CD14-positive monocyte (primary cell): ENCODE measurements around the gene PPP1R3C. TPM values are rescaled to one million over a fixed set of nuclear protein-coding genes. Genes with fewer than 3 reads are reported as not detected.

Experiments
- DNase-seq, 3 donors: peaks; one replicate each; pipeline ENCODE4 v3.0.0-alpha.2; 2011 to 2022
- H2AFZ ChIP-seq: 2 replicates; pipeline ENCODE4 v1.6.0; 2012; ENCODE audit warnings: mild to moderate bottlenecking, low read depth, low read length, inconsistent platforms; ENCODE audit not compliant: insufficient read depth, poor library complexity, severe bottlenecking
- H3K27ac ChIP-seq, 2 donors: 1 replicate in 1 of 2; 2 replicates in 1 of 2; pipeline ENCODE4 v1.5.1; 2012 to 2013; ENCODE audit warnings: low read length in 2 of 2, control low read depth in 1 of 2, inconsistent platforms in 1 of 2, low read depth in 1 of 2, mild to moderate bottlenecking in 1 of 2
- H3K27me3 ChIP-seq, 2 donors: one replicate each; pipeline versions ENCODE4 v1.6.0 to v1.6.1; 2011 to 2013; ENCODE audit warnings: low read length in 2 of 2; ENCODE audit not compliant: control insufficient read depth in 2 of 2, insufficient read depth in 2 of 2
- H3K36me3 ChIP-seq, 2 donors: replicated peaks in 1 of 2; 1 replicate in 1 of 2; 2 replicates in 1 of 2; pipeline versions ENCODE4 v1.5.1 to v1.6.1; 2012 to 2013; ENCODE audit warnings: low read length in 2 of 2, control low read depth in 1 of 2, inconsistent platforms in 1 of 2, mild to moderate bottlenecking in 1 of 2; ENCODE audit not compliant: insufficient read depth in 2 of 2, control insufficient read depth in 1 of 2
- H3K4me1 ChIP-seq, 2 donors: 1 replicate in 1 of 2; 2 replicates in 1 of 2; pipeline versions ENCODE4 v1.5.1 to v1.6.1; 2012 to 2013; ENCODE audit warnings: low read length in 2 of 2, control low read depth in 1 of 2, inconsistent platforms in 1 of 2, mild to moderate bottlenecking in 1 of 2, moderate library complexity in 1 of 2; ENCODE audit not compliant: insufficient read depth in 2 of 2, control insufficient read depth in 1 of 2
- H3K4me2 ChIP-seq: replicated peaks from 2 replicates; pipeline ENCODE3; 2012; ENCODE audit warnings: low read length, moderate library complexity, mild to moderate bottlenecking; ENCODE audit not compliant: poor library complexity, severe bottlenecking; ENCODE audit errors: extremely low read depth
- H3K4me3 ChIP-seq, 3 experiments: fragments of 200-600 bp in 1 of 3; sonication (generic) in 1 of 3; replicated peaks in 1 of 3; 1 replicate in 2 of 3; 2 replicates in 1 of 3; pipeline ENCODE4 v1.5.1; 2011 to 2013; ENCODE audit warnings: low read length in 3 of 3, mild to moderate bottlenecking in 3 of 3, control low read depth in 2 of 3, low read depth in 2 of 3, inconsistent platforms in 1 of 3, moderate library complexity in 1 of 3
- H3K79me2 ChIP-seq: 2 replicates; pipeline ENCODE4 v1.6.0; 2012; ENCODE audit warnings: mild to moderate bottlenecking, control low read depth, inconsistent platforms, low read length, moderate library complexity; ENCODE audit not compliant: insufficient read depth
- H3K9ac ChIP-seq: 2 replicates; pipeline ENCODE4 v1.6.0; 2017; ENCODE audit warnings: low read length, mild to moderate bottlenecking; ENCODE audit not compliant: insufficient read depth, poor library complexity, severe bottlenecking
- H3K9me3 ChIP-seq, 2 donors: replicated peaks in 1 of 2; 1 replicate in 1 of 2; 2 replicates in 1 of 2; pipeline versions ENCODE4 v1.5.1 to v1.6.1; 2012 to 2013; ENCODE audit warnings: low read length in 2 of 2, control low read depth in 1 of 2; ENCODE audit not compliant: control insufficient read depth in 1 of 2, insufficient read depth in 1 of 2
- H4K20me1 ChIP-seq: 2 replicates; pipeline ENCODE4 v1.6.0; 2012; ENCODE audit warnings: mild to moderate bottlenecking, low read length, control low read depth, moderate library complexity; ENCODE audit not compliant: insufficient read depth
- H3K27ac Mint-ChIP-seq, 7 donors: one replicate each; pipeline ENCODE4 v1.8.0; 2020; ENCODE audit warnings: mild to moderate bottlenecking in 7 of 7, mixed read lengths in 7 of 7, moderate library complexity in 6 of 7, inconsistent platforms in 2 of 7
- H3K27me3 Mint-ChIP-seq, 3 donors: one replicate each; pipeline ENCODE4 v1.8.0; 2021 to 2022; ENCODE audit warnings: low read depth in 3 of 3, mild to moderate bottlenecking in 3 of 3, mixed read lengths in 3 of 3, moderate library complexity in 3 of 3, inconsistent platforms in 1 of 3
- H3K36me3 Mint-ChIP-seq, 2 donors: one replicate each; pipeline ENCODE4 v1.8.0; 2020; ENCODE audit warnings: mixed read lengths in 2 of 2, inconsistent platforms in 1 of 2, mild to moderate bottlenecking in 1 of 2
- H3K4me1 Mint-ChIP-seq: one replicate; pipeline ENCODE4 v1.8.0; 2020; ENCODE audit warnings: mild to moderate bottlenecking, mixed read lengths
- H3K4me3 Mint-ChIP-seq, 2 donors: one replicate each; pipeline ENCODE4 v1.8.0; 2020; ENCODE audit warnings: mild to moderate bottlenecking in 2 of 2, mixed read lengths in 2 of 2, moderate library complexity in 1 of 2
- H3K9me3 Mint-ChIP-seq, 7 donors: one replicate each; pipeline ENCODE4 v1.8.0; 2020 to 2022; ENCODE audit warnings: mixed read lengths in 7 of 7, mild to moderate bottlenecking in 6 of 7, moderate library complexity in 6 of 7, inconsistent platforms in 2 of 7
- WGBS: methylation state at CpG from one replicate; pipeline ENCODE4 v1.1.5; 2013; ENCODE audit warnings: missing lambda C conversion rate; ENCODE audit not compliant: insufficient coverage; 5-methylcytosine and 5-hydroxymethylcytosine counted together
- intact Hi-C, 2 donors: fragments of 100-400 bp; cut with micrococcal nuclease; formaldehyde crosslinking; loops; one replicate each; pipeline versions ENCODE4 v1.15.0 to v1.15.1; 2023
- polyA plus RNA-seq, 3 donors: library from polyadenylated mRNA; depleted of rRNA in 1 of 3; unstranded in 2 of 3; stranded (reverse) in 1 of 3; fragments of 300-500 nt in 2 of 3; fragments of >200 nt in 1 of 3; fragmentation: Illumina TruSeq in 2 of 3; gene quantifications; 1 replicate in 2 of 3; 2 replicates in 1 of 3; pipeline ENCODE4 v1.2.3, GENCODE V29; 2012 to 2021
- TF ChIP-seq, protein P1 (sequence below): fragments of 200-600 bp; IDR thresholded peaks from one replicate; pipeline ENCODE4 v1.8.0; 2022; ENCODE audit warnings: antibody characterized with exemption, mild to moderate bottlenecking

PPP1R3C gene
- polyA plus RNA-seq, 3 donors: not detected

DNA sequence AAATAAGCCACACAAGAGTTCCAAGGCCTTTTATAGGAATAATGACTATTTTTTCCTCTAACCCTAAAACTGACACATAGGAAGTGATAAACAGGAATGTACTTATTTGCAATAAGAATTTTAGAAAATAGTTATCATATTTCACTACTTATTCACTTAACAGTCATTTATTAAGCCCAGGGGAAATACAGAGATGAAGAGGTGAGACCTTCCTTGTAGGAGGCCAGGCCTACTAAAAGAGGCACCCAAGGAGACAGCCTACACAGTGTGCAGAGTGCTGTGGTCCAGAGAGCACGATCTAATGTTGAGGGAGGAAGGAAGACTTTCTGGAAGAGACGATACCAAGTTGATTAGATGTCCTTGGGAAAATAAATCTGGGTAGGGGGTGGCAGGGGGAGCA is 45.0 kb upstream of the PPP1R3C start:
- no peaks in the 10 kb centered on the region for H4K20me1 ChIP-seq
- H3K36me3 Mint-ChIP-seq: no peaks in the 10 kb centered on the region
- TF ChIP-seq, protein P1, sequence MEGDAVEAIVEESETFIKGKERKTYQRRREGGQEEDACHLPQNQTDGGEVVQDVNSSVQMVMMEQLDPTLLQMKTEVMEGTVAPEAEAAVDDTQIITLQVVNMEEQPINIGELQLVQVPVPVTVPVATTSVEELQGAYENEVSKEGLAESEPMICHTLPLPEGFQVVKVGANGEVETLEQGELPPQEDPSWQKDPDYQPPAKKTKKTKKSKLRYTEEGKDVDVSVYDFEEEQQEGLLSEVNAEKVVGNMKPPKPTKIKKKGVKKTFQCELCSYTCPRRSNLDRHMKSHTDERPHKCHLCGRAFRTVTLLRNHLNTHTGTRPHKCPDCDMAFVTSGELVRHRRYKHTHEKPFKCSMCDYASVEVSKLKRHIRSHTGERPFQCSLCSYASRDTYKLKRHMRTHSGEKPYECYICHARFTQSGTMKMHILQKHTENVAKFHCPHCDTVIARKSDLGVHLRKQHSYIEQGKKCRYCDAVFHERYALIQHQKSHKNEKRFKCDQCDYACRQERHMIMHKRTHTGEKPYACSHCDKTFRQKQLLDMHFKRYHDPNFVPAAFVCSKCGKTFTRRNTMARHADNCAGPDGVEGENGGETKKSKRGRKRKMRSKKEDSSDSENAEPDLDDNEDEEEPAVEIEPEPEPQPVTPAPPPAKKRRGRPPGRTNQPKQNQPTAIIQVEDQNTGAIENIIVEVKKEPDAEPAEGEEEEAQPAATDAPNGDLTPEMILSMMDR: no peak
- H3K4me2 ChIP-seq: no peak overlapping the region
- no peak overlapping the region for H3K27ac ChIP-seq
- no peaks in the 10 kb centered on the region for H3K4me1 ChIP-seq
- peaks cover 1 to 7% (median 4%) of the 10 kb centered on the region in 3 donors for H3K27me3 Mint-ChIP-seq
- DNase-seq: no peak
- H3K9me3 Mint-ChIP-seq: no peaks in the 10 kb centered on the region
- intact Hi-C loops: no loop called here
- no peak overlapping the region for H3K9ac ChIP-seq
- H3K4me3 Mint-ChIP-seq: no peak overlapping the region
- WGBS: 94% methylated on average over 2 of the region's 2 CpGs
- no peaks in the 10 kb centered on the region for H3K9me3 ChIP-seq
- H2AFZ ChIP-seq: no peak overlapping the region
- no peak overlapping the region for H3K27ac Mint-ChIP-seq
- no peak overlapping the region for H3K4me3 ChIP-seq
- no peaks in the 10 kb centered on the region for H3K79me2 ChIP-seq
- no peaks in the 10 kb centered on the region for H3K27me3 ChIP-seq
- no peaks in the 10 kb centered on the region for H3K4me1 Mint-ChIP-seq
- H3K36me3 ChIP-seq: no peaks in the 10 kb centered on the region

DNA sequence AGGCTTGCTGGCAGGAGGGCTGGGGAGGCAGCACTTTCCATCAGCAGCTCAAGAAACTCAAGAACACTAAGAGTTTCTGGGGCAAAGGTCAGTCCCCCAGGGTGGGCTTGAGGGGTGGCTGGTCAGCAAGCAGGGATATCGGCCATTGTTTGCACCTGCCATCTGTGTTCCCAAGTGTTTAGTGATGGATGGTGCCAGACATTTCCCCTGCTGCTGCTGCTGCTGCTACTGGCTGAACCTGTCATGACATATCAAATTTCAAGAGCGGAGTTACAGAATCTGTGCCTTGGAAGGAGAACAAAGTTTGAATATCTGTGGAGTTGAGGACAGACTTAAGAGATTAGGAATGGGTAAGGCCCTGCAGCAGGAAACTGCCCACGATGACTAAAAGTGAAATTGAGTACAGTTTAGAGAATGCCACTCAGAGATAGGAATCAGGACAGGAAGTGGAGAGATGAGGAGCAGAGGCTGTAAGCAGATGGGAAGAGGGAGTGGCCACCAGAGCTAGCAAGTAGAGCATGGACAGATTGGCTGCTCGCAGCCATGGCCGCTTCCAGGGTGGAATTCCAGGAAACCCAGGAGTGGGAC is 39.2 kb upstream of the PPP1R3C start:
- Histone ChIP-seq H3K4me3 (no peak overlapping the region), H3K79me2 (no peaks in the 10 kb centered on the region), H3K4me1 (no peaks in the 10 kb centered on the region), H3K36me3 (no peaks in the 10 kb centered on the region), H3K9me3 (no peaks in the 10 kb centered on the region), H3K27me3 (no peaks in the 10 kb centered on the region), H3K4me2 (no peak overlapping the region), H2AFZ (no peak overlapping the region), H3K27ac (no peak overlapping the region), H4K20me1 (no peaks in the 10 kb centered on the region), H3K9ac (no peak overlapping the region)
- H3K9me3 Mint-ChIP-seq: peaks cover 0 to 2% (median 0%) of the 10 kb centered on the region in 7 donors
- DNase-seq: no peak
- H3K27ac Mint-ChIP-seq: no peak overlapping the region
- TF ChIP-seq, protein P1: no peak
- WGBS: 39% methylated on average over 4 of the region's 5 CpGs
- no peaks in the 10 kb centered on the region for H3K36me3 Mint-ChIP-seq
- no peak overlapping the region for H3K4me3 Mint-ChIP-seq
- H3K4me1 Mint-ChIP-seq: no peaks in the 10 kb centered on the region
- intact Hi-C loops: no loop called here
- H3K27me3 Mint-ChIP-seq: peaks cover 0 to 3% (median 2%) of the 10 kb centered on the region in 3 donors
